ENCODE data around the gene PAIP1. TPM values are rescaled to one million over a fixed set of nuclear protein-coding genes. Genes with fewer than 3 reads are reported as not detected.

Gene PAIP1
- total and polyA plus RNA-seq, 8 donors, result 78.2 to 149 (median 125) TPM

DNA sequence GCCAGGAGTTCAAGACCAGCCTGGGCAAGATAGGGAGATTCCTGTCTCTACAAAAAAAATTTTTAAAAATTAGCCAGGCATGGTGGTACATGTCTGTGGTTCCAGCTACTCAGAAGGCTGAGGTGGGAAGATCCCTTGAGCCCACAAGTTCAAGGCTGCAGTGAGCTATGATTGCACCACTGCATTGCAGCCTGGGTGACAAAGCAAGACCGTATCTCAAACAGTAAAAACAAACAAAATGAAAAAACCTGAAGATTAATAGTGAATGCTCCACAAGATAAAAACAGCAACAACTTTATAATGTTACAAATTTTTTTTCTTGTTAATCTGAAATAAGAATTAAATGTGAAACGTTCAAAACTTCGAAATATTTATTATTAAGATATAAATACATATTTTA lies 70.5 kb downstream of the PAIP1 start:
- no peak for ATAC-seq
- no peak for TF ChIP-seq CTCF (IDR thresholded peaks at IDR 0.05)
- Histone ChIP-seq H3K27ac (no peak overlapping the region), H3K4me3 (no peak overlapping the region), H3K27me3 (no peaks in the 10 kb centered on the region), H3K36me3 (no peaks in the 10 kb centered on the region), H3K9me3 (no peaks in the 10 kb centered on the region), H3K4me1 (peaks cover 0 to 23% of the 10 kb centered on the region in 2 donors)
- intact Hi-C loops (cut with DNase I), result loop anchor here in 1 of 2 donors (10.0 kb wide), 1 partner anchor 92 kb away; no protein-coding TSS in a partner anchor
- no peak for DNase-seq

DNA sequence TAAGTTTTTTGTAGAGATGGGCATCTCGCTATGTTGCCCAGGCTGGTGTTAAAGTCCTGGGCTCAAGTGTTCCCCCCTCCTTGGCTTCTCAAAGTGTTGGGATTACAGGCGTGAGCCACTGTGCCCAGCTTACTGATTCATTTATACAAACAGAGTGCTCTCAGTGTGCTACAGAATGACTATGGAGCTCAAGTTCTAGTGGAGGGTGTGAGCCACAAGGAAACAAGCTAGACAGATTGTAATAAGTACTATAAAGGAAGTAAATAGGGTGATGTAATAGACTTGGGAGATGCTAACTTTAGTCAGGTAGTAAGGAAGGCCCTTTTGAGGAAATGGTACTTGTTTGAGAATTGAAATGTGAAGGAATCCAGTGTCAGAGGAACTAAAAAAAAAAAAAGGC lies 71.5 kb downstream of the PAIP1 start:
- Histone ChIP-seq H3K4me3 (no peak overlapping the region), H3K9me3 (no peaks in the 10 kb centered on the region), H3K27me3 (no peaks in the 10 kb centered on the region), H3K36me3 (no peaks in the 10 kb centered on the region), H3K4me1 (peaks cover 0 to 23% of the 10 kb centered on the region in 2 donors), H3K27ac (peak overlapping the region; percentile 97 to 99)
- intact Hi-C loops (cut with DNase I), result loop anchor here in 1 of 2 donors (10.0 kb wide), 1 partner anchor 91 kb away; no protein-coding TSS in a partner anchor
- ATAC-seq (peak; percentile 42), DNase-seq (no peak)
- TF ChIP-seq CTCF (IDR thresholded peaks at IDR 0.05), result no peak

GRCh38 chr5:43484106-43484849 lies 72.6 kb downstream of the PAIP1 start:
- H3K4me3 ChIP-seq, result peak overlapping the region; percentile 67 to 68
- H3K36me3 ChIP-seq, result no peaks in the 10 kb centered on the region
- H3K27ac ChIP-seq, result peak overlapping the region; percentile 97 to 99
- peak; percentile 87 to 92 (median 88) for DNase-seq
- no peaks in the 10 kb centered on the region for H3K9me3 ChIP-seq
- peaks cover 0 to 23% of the 10 kb centered on the region in 2 donors for H3K4me1 ChIP-seq
- peak; percentile 87 for ATAC-seq
- peak; percentile 56 to 62 for TF ChIP-seq CTCF (IDR thresholded peaks at IDR 0.05)
- intact Hi-C loops (cut with DNase I), result loop anchor here in 1 of 2 donors (10.0 kb wide), 1 partner anchor 89 kb away; no protein-coding TSS in a partner anchor
- no peaks in the 10 kb centered on the region for H3K27me3 ChIP-seq

DNA sequence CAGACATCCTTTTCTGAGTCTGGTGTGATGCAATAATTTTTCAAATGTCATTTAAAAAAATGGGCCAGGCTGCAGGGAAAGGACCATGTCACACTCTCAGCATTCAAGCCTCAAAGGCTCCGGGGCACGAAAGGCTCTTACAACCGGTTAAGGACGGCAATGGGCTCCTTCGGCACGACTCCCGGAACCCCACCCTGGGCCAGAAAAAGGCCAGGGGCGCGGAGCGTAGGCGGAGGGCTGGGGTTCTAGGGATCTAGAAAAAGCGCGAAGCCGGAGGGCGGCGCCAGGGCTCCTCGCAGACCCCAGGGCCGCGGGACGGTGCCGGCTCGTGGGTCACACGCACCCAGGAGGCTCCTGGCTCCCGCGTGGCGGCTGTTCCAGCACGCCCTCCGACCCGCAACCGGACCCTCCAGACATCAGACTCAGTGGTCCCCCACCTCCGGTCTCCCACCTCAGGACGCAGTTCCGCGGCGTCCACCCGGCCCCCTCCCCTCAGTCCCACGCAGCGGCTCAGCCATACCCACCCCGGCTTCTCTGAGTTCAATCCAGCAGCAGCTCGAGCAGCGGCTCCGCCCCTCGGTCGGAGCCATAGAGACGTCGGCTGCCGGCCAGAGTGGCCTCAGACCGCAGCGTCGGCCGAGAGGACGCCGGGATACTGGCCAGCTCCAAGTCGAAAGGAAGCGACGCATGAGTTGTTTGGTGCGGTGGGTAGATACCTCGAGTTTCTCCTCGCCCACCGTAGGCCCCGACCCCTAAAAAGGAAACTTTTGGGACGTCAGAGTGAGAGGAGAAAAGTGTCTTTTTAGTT lies 73.4 kb downstream of the PAIP1 start, which contains the start of gene TMEM267:
Gene TMEM267, minus strand, starts transcription at position 568 of the 808 bp plus-strand sequence. CDS start 29,896 bp downstream, outside the sequence.
- peaks cover 0 to 23% of the 10 kb centered on the region in 2 donors for H3K4me1 ChIP-seq
- peak within 1 kb of the TSS; percentile 97 to 99 for H3K27ac ChIP-seq
- DNase-seq (peak; percentile 93 to 98 (median 96)), ATAC-seq (peak; percentile 96)
- H3K9me3 ChIP-seq, result no peaks in the 10 kb centered on the region
- H3K4me3 ChIP-seq, result peak within 1 kb of the TSS; percentile 67 to 68
- no peak for TF ChIP-seq CTCF (IDR thresholded peaks at IDR 0.05)
- intact Hi-C loops (cut with DNase I), result loop anchor here in 1 of 2 donors (10.0 kb wide), 1 partner anchor 89 kb away; no protein-coding TSS in a partner anchor
- H3K36me3 ChIP-seq, result no peaks in the 10 kb centered on the region
- H3K27me3 ChIP-seq, result no peaks in the 10 kb centered on the region

All from left lung (tissue), 10 donors.